ENCODE measurements around the gene GPATCH3. TPM values are rescaled to one million over a fixed set of nuclear protein-coding genes. Genes with fewer than 3 reads are reported as not detected.

The GPATCH3 gene
- total and polyA plus RNA-seq, 2 donors from 2014 or later, result 15.8 TPM

DNA sequence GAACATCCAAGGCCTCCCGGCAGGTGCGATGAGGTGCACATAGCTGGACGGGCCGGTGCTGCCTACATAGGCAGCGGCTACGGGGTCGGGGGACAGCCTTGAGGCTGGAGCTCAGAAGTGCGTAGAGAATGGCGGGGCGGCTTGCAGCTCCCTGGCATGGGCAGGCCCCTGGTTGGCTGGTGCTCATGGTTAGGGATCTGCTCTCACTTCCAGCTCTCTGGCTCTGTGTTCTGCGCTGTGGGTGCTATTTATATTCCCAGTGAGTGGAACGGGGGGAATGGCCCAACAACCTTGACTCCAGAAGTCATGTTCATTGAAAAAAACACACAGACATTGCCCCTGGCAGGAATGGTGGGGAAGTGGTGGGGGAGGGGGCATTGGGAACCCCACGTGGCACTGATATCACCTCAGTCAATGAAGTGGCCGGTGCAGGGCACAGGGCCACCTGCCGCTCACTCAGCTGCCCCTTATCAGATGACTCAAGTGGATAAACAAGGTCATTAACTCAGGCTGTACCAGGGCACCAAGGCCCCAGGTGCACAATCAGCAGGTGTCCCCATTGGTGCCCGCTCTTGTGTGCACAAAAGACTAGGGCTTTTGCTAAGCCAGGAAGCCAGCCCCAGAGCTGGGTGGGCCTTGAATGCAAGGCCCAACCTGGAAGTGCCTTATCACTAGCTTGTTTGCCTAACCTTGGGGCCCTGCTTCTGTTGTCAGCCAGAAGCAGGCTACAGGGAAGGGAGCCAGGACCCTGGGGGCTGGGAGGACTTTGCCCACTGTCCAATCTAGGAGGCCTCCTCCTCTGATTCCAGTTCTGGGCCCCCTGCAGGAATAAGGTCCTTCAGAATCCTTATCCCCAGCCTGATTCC, 13.7 kb upstream of the GPATCH3 start, which contains the start of gene NR0B2:
TSS of gene NR0B2 (minus strand) at position 222 of the 866 bp plus-strand sequence. CDS start at position 187, 35 bp downstream.
- DNase-seq (peak; percentile 17 to 66 (median 37)), FAIRE-seq (no peak)
- Histone ChIP-seq H3K4me1 (ENCODE audit: control insufficient read depth in 2 of 3, insufficient read depth in 2 of 3, low read depth in 1 of 3, low read length in 3 of 3) (peaks cover 0 to 13% (median 9%) of the 10 kb centered on the region in 3 donors), H3K4me3 (ENCODE audit: low read length in 3 of 3) (peak within 1 kb of the TSS in 2 of 3 donors; percentile 52 to 75), H3K36me3 (ENCODE audit: control insufficient read depth in 2 of 3, insufficient read depth in 3 of 3, low read length in 3 of 3) (no peaks in the 10 kb centered on the region), H3K27me3 (ENCODE audit: control insufficient read depth, insufficient read depth, low read length) (no peaks in the 10 kb centered on the region), H3K27ac (ENCODE audit: low read depth in 2 of 2, low read length in 2 of 2) (peak within 1 kb of the TSS; percentile 82 to 94), H3K9me3 (ENCODE audit: control insufficient read depth in 2 of 3, insufficient read depth in 1 of 3, low read length in 3 of 3) (no peaks in the 10 kb centered on the region), H3K9ac (ENCODE audit: low read length in 3 of 3) (peak within 1 kb of the TSS in 2 of 3 donors; percentile 63 to 92)
- TF ChIP-seq, protein P1, sequence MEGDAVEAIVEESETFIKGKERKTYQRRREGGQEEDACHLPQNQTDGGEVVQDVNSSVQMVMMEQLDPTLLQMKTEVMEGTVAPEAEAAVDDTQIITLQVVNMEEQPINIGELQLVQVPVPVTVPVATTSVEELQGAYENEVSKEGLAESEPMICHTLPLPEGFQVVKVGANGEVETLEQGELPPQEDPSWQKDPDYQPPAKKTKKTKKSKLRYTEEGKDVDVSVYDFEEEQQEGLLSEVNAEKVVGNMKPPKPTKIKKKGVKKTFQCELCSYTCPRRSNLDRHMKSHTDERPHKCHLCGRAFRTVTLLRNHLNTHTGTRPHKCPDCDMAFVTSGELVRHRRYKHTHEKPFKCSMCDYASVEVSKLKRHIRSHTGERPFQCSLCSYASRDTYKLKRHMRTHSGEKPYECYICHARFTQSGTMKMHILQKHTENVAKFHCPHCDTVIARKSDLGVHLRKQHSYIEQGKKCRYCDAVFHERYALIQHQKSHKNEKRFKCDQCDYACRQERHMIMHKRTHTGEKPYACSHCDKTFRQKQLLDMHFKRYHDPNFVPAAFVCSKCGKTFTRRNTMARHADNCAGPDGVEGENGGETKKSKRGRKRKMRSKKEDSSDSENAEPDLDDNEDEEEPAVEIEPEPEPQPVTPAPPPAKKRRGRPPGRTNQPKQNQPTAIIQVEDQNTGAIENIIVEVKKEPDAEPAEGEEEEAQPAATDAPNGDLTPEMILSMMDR (IDR thresholded peaks at IDR 0.05; ENCODE audit: borderline replicate concordance, extremely low read depth, insufficient read depth), result no peak
- intact Hi-C loops (cut with DNase I), result no loop called here

DNA sequence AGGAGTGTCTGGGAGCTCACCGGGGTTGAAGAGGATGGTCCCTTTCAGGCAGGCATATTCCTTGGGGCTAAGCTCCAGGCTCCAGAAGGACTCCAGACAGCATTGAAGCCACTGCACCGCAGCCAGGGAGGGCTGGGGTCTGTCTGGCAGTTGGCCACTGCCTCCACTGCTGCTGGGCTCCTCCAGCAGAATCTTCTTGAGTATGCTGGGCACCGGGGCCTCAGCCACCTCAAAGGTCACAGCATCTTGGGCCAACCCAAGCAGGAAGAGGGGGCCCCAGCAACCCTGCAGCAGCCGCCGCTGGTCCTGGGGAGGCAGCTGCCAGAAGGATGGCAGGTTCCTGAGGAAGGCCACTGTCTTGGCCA, 13.1 kb upstream of the GPATCH3 start:
- no peaks in the 10 kb centered on the region for H3K36me3 ChIP-seq (ENCODE audit: control insufficient read depth in 2 of 3, insufficient read depth in 3 of 3, low read length in 3 of 3)
- TF ChIP-seq, protein P1 (IDR thresholded peaks at IDR 0.05; ENCODE audit: borderline replicate concordance, extremely low read depth, insufficient read depth), result no peak
- no peaks in the 10 kb centered on the region for H3K9me3 ChIP-seq (ENCODE audit: control insufficient read depth in 2 of 3, insufficient read depth in 1 of 3, low read length in 3 of 3)
- peak overlapping the region; percentile 82 to 94 for H3K27ac ChIP-seq (ENCODE audit: low read depth in 2 of 2, low read length in 2 of 2)
- intact Hi-C loops (cut with DNase I), result no loop called here
- H3K4me3 ChIP-seq (ENCODE audit: low read length in 3 of 3), result peak overlapping the region in 2 of 3 donors; percentile 52 to 75
- H3K9ac ChIP-seq (ENCODE audit: low read length in 3 of 3), result peak overlapping the region in 2 of 3 donors; percentile 63 to 92
- no peak for FAIRE-seq
- H3K27me3 ChIP-seq (ENCODE audit: control insufficient read depth, insufficient read depth, low read length), result no peaks in the 10 kb centered on the region
- H3K4me1 ChIP-seq (ENCODE audit: control insufficient read depth in 2 of 3, insufficient read depth in 2 of 3, low read depth in 1 of 3, low read length in 3 of 3), result peaks cover 0 to 13% (median 9%) of the 10 kb centered on the region in 3 donors
- DNase-seq, result no peak

DNA sequence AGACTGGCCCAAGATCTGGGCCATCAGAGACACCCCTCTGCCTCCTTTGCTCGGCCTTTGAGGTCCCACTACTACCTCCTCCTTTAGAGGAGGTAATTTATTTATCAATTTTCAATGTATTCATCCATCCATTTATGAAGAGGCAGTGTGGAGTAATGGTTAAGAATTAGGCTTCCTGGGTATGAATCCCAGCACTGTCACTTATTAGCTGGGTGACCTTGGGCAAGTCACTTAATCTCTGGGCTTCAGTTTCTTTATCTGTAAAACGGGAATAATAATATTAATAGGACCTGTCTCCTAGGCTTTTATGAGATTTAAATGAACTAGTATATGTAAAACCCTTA, 11.9 kb upstream of the GPATCH3 start:
- no peak for FAIRE-seq
- Histone ChIP-seq H3K36me3 (ENCODE audit: control insufficient read depth in 2 of 3, insufficient read depth in 3 of 3, low read length in 3 of 3) (no peaks in the 10 kb centered on the region), H3K27me3 (ENCODE audit: control insufficient read depth, insufficient read depth, low read length) (no peaks in the 10 kb centered on the region), H3K4me3 (ENCODE audit: low read length in 3 of 3) (peak overlapping the region in 2 of 3 donors; percentile 52 to 75), H3K4me1 (ENCODE audit: control insufficient read depth in 2 of 3, insufficient read depth in 2 of 3, low read depth in 1 of 3, low read length in 3 of 3) (peaks cover 0 to 13% (median 9%) of the 10 kb centered on the region in 3 donors), H3K9me3 (ENCODE audit: control insufficient read depth in 2 of 3, insufficient read depth in 1 of 3, low read length in 3 of 3) (no peaks in the 10 kb centered on the region), H3K9ac (ENCODE audit: low read length in 3 of 3) (peak overlapping the region in 1 of 3 donors; percentile 92), H3K27ac (ENCODE audit: low read depth in 2 of 2, low read length in 2 of 2) (peak overlapping the region; percentile 82 to 94)
- no peak for DNase-seq
- TF ChIP-seq, protein P1 (IDR thresholded peaks at IDR 0.05; ENCODE audit: borderline replicate concordance, extremely low read depth, insufficient read depth), result no peak
- intact Hi-C loops (cut with DNase I), result no loop called here
